ENCODE results near the gene LIX1. TPM values are rescaled to one million over a fixed set of nuclear protein-coding genes. Genes with fewer than 3 reads are reported as not detected.

LIX1 gene
- total and polyA plus RNA-seq, 2 of the 8 experiments (the other 6 are each of a cell fraction or from before 2014, with no cell fraction given): 0.26 to 0.45 TPM

- Histone ChIP-seq H4K5ac (ENCODE audit: insufficient read length, low read depth, low read length) (no peak overlapping the region), H3K56ac (replicated peaks; ENCODE audit: insufficient read length, low read depth, low read length) (no peak overlapping the region), H3K4ac (replicated peaks; ENCODE audit: insufficient read length, low read depth, low read length) (no peak overlapping the region), H3K79me2 (ENCODE audit: control insufficient read depth in 1 of 2, insufficient read depth in 2 of 2, low read length in 2 of 2) (no peaks in the 10 kb centered on the region), H4K8ac (ENCODE audit: extremely low read depth, insufficient read depth, low read length) (no peak overlapping the region), H3K23ac (ENCODE audit: insufficient read length) (no peak overlapping the region), H3K9me3 (ENCODE audit: insufficient read depth in 2 of 2, low read depth in 1 of 2, low read length in 1 of 2) (no peaks in the 10 kb centered on the region), H3K4me2 (ENCODE audit: insufficient read depth in 1 of 2, low read depth in 2 of 2, low read length in 2 of 2) (no peak overlapping the region), H2AFZ (ENCODE audit: low read length) (no peak overlapping the region), H3K14ac (ENCODE audit: insufficient read length) (no peak overlapping the region), H3K9ac (replicated peaks in 1 of 4; ENCODE audit: extremely low read depth in 1 of 4, low read depth in 3 of 4, low read length in 3 of 4) (no peak overlapping the region), H3K4me1 (replicated peaks in 1 of 4; ENCODE audit: control insufficient read depth in 3 of 4, insufficient read depth in 4 of 4, low read length in 3 of 4) (peaks cover 0 to 2% (median 0%) of the 10 kb centered on the region in 4 experiments; a peak in 1 of 7 replicates), H4K20me1 (replicated peaks in 1 of 2; ENCODE audit: control insufficient read depth in 1 of 2, insufficient read depth in 2 of 2, low read length in 2 of 2) (no peaks in the 10 kb centered on the region), H3K4me3 (ENCODE audit: extremely low read depth in 1 of 4, insufficient read depth in 2 of 4, low read depth in 3 of 4, low read length in 4 of 4) (no peak overlapping the region), H3K23me2 (ENCODE audit: low read depth, low read length) (no peaks in the 10 kb centered on the region), H2BK120ac (replicated peaks; ENCODE audit: low read depth, low read length) (no peak overlapping the region), H3K36me3 (ENCODE audit: control insufficient read depth in 2 of 4, insufficient read depth in 4 of 4, low read length in 3 of 4) (no peaks in the 10 kb centered on the region), H3K79me1 (ENCODE audit: low read depth, low read length) (no peaks in the 10 kb centered on the region), H3K27ac (ENCODE audit: low read depth, low read length) (no peak overlapping the region), H2BK5ac (ENCODE audit: low read depth, low read length) (no peak overlapping the region), H2BK12ac (ENCODE audit: low read depth, low read length) (no peak overlapping the region), H2BK20ac (ENCODE audit: low read length) (no peak overlapping the region), H4K91ac (replicated peaks; ENCODE audit: insufficient read length, low read length) (no peak overlapping the region), H2BK15ac (ENCODE audit: low read length) (no peak overlapping the region), H3K27me3 (replicated peaks in 1 of 4; ENCODE audit: control insufficient read depth in 3 of 4, extremely low read depth in 1 of 4, insufficient read depth in 3 of 4, low read length in 3 of 4) (no peaks in the 10 kb centered on the region), H2AK5ac (ENCODE audit: low read depth, low read length) (no peak overlapping the region), H3K18ac (ENCODE audit: extremely low read depth, low read length) (no peak overlapping the region)
- POLR2A ChIA-PET (ENCODE audit: partially characterized antibody): no interaction called here
- 60% methylated on average over 4 of the region's 4 CpGs; no CpG with 5 or more reads in 1 of the 2 experiments for WGBS, 2 experiments (ENCODE audit: extremely low coverage in 1 of 2, insufficient coverage in 1 of 2, insufficient read length in 1 of 2, insufficient replicate concordance in 2 of 2, low coverage in 1 of 2, low lambda C conversion rate in 2 of 2, missing lambda C conversion rate in 1 of 2)
- FAIRE-seq (no peak), DNase-seq (ENCODE audit: low read depth in 1 of 2, low spot score in 2 of 2) (no peak)
- CTCF ChIA-PET (ENCODE audit: partially characterized antibody): interaction anchor here (1.0 to 1.1 kb wide), 2 partner anchors 19 to 31 kb away, joined by 3 to 4 read pairs; partner anchors contain the start of gene LIX1
- no peak for TF ChIP-seq SP4 (IDR thresholded peaks at IDR 0.05; ENCODE audit: low read length)
- TF ChIP-seq ATF2 (IDR thresholded peaks at IDR 0.05; ENCODE audit: low read length): no peak
- no peak for TF ChIP-seq TEAD4 (IDR thresholded peaks at IDR 0.05; ENCODE audit: low read depth, low read length)
- no peak for TF ChIP-seq NANOG (IDR thresholded peaks at IDR 0.05; ENCODE audit: insufficient read depth, low read depth, low read length, poor library complexity, severe bottlenecking)
- TF ChIP-seq KDM5A (IDR thresholded peaks at IDR 0.05; ENCODE audit: low read length): no peak
- TF ChIP-seq MAFK (IDR thresholded peaks at IDR 0.05; ENCODE audit: low read depth, low read length): no peak
- TF ChIP-seq KDM1A (IDR thresholded peaks at IDR 0.05; ENCODE audit: borderline replicate concordance, low read length): no peak
- TF ChIP-seq ATF3 (IDR thresholded peaks at IDR 0.05; ENCODE audit: insufficient read depth, low read depth, low read length): no peak
- no peak for TF ChIP-seq JUND (IDR thresholded peaks at IDR 0.05; ENCODE audit: low read length)
- no peak for TF ChIP-seq RXRA (IDR thresholded peaks at IDR 0.05; ENCODE audit: insufficient read depth, low read depth, low read length)
- no peak for TF ChIP-seq SIRT6 (IDR thresholded peaks at IDR 0.05; ENCODE audit: low read length)
- no peak for TF ChIP-seq GABPA (IDR thresholded peaks at IDR 0.05; ENCODE audit: borderline replicate concordance, insufficient read depth, low read length)
- no peak for TF ChIP-seq PHF8 (conservative IDR thresholded peaks at IDR 0.05; ENCODE audit: low read depth, low read length)
Observed at GRCh38 chr5:97111616-97112015, 30.8 kb downstream of the LIX1 start.
